Putamen (tissue), 1 donor: ENCODE measurements around the gene ABCD3.
"Not testable (repeated sequence)": the region's sequence is repeated elsewhere in the genome, so short reads cannot be mapped to it uniquely, and the experiment has no call there.

Experiments
- DNase-seq: peaks from one replicate; pipeline ENCODE4 v3.0.0-alpha.2; 2016; ENCODE audit warnings: low spot score

Gene ABCD3

DNA sequence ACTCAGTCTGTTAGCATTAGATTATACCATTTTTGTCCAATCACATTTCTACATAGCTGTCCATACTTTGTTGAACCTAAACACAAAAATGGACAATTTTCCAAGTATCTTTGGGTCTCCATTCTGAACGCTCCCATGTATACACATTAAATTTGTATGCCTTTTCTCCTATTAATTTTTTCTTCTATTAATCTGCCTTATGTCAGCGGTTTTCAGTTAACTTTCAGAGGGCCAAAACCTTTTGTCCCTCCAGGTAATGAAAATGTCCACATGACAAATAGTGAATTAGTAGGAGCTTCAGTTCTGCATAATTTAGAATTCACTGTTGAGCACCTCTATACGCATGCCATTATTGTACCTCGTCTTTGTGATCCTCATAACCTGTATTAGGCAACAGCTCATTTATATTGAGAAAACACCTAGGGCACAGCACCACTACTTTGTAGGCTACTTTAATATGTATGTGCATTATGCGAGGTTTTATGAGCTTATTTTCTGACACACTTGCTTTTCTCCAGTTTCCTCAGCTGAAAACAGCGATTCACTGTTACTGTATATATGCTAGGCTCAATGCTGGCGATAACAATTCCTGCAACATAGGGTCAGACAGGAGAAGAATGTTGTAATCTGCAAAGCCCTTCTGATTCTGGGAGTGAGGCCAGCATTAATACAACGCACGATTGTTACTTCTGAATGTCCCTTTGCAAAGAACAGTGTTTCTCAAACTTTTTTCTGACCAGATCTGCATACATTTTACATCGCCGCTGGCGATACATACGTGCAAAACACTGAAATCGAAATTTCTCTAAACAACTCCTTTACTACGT, 1.1 kb upstream of the ABCD3 start:
- peak; percentile 92 for DNase-seq

GRCh38 chr1:94417728-94417977, 536 bp upstream of the ABCD3 start:
- DNase-seq, result no peak

DNA sequence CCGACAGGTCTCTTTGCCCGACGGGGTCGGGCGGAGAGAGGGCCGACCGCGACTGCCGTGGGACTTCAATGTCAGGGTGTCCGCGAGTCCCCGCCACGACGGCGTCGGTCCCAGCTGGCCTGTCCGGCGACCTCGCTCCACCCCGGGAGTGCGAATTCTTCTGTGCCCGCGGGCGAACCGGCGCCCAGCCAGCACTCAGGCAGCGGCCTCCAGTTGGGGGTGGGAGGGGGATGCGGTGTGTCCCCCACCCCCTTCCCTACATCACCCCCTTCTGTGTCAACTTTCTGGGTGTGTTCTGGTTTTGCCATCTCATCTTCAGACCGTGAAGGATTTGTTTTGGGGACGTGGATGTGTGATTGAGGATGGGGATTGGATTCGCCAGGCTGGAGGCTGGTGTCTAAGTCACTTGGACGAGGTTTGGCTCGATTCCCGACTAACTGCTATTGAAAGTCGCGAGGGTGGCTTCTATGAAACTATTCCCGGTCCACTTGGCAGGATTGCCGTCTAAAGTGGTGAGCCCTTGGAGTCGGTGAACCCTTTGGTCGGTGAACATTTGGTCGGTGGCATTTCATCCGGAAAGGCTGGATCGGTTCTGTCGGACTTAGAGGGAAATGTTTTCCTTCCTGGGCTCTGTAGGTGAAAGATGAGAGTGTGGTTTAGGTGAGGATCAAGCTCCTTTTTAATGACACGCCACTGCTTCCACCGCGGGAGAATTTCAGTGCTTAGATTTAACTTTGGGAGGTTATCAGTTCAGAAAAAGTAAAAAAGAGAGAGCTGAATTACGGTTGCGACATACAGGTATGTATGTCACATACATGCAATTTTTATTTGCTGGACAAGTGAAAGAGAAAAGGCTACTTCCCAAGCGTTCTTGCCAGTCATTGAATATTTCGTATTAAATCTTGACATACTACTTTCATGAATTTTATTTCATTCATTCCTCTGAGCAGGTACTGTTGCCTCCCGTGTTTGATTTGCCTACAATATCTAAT, 771 bp downstream of the ABCD3 start:
- DNase-seq, result peak; percentile 39

DNA sequence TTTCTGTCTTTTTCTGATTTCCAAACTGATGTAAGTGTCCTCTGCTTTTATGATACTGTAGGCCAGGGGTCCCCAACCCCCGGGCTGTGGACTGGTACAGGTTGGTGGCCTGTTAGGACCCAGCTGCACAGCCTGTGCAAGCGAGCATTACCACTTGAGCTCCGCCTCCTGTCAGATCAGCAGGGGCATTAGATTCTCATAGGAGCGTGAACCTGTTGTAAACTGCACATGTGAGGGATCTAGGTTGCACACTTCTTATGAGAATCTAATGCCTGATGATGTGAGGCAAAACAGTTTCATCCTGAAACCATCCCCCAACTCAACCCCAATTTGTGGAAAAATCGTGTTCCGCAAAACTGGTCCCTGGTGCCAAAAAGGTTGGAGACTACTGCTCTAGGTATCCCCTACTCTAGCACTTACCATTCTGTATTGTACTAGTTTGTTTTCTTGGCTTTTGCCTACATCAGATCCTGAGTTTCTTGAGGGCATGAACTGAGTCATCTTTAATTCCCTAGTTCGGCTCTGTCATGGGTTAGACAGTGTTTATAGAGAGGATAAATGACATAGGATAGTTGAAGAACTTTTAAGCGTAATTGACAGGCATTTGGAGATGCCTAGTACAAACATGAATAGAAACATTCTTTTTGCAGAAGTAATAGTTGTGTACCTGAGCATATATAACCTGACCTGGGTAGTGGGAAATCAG, 4.1 kb downstream of the ABCD3 start:
- DNase-seq, result no peak

- no peak for DNase-seq
Measured at GRCh38 chr1:94425821-94426484, 7.8 kb downstream of the ABCD3 start.

DNA sequence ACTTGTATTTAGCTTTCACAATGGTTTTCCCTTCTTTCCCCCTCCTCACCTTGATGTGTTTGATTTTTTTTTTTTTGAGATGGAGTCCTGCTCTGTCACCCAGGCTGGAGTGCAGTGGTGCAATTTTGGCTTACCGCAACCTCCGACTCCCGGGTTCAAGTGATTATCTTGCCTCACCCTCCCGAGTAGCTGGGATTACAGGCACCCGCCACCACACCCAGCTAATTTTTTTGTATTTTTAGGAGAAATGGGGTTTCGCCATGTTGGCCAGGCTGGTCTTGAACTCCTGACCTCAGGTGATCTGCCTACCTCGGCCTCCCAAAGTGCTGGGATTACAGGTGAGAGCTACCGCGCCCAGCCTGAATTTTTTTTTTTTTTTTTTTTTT, 8.3 kb downstream of the ABCD3 start:
- DNase-seq, result not testable (repeated sequence)

DNA sequence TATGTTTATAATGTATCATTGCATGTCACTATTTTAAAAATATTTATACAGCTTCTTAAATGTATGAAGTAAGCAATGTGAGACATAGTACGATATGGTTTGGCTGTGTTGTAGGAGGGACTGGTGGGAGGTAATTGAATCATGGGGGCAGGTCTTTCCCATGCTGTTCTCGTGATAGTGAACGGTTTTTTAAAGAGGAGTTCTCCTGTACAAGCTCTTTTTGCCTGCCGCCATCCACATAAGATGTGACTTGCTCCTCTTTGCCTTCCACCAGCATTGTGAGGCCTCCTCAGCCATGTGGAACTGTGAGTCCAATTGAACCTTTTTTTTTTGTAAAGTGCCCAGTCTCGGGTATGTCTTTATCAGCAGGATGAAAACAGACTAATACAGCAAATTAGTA, 10.3 kb downstream of the ABCD3 start:
- peak; percentile 29 for DNase-seq

DNA sequence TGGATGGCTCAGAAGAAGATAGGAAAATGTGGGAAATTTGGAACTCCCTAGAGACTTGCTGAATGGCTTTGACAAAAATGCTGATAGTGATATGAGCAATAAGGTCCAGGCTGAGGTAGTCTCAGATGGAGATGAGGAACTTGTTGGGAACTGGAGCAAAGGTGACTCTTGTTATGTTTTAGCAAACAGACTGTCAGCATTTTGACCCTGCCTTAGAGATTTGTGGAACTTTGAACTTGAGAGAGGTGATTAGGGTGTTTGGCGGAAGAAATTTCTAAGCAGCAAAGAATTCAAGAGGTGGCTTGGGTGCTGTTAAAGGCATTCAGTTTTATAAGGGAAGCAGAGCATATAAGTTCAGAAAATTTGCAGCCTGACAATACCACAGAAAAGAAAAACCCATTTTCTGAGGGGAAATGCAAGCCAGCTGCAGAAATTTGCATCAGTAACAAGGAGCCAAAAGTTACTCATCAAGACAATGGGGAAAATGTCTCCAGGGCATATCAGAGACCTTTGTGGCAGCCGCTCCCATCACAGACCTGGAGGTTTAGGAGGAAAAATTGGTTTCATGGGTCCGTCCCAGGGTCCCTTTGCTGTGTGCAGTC, 10.8 kb downstream of the ABCD3 start:
- DNase-seq, result not testable (repeated sequence)

DNA sequence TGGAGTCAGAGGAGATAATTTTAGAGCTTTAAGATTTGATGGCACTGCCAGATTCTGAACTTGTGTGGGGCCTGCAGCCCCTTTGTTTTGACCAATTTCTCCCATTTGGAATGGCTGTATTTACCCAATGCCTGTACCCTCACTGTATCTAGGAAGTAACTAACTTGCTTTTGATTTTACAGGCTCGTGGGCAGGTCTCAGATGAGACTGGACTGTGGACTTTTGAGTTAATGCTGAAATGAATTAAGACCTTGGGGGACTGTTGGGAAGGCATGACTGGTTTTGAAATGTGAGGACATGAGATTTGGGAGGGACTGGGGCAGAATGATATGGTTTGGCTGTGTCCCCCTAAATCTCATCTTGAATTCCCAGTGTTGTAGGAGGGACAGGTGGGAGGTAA, 11.9 kb downstream of the ABCD3 start:
- DNase-seq, result not testable (repeated sequence)

DNA sequence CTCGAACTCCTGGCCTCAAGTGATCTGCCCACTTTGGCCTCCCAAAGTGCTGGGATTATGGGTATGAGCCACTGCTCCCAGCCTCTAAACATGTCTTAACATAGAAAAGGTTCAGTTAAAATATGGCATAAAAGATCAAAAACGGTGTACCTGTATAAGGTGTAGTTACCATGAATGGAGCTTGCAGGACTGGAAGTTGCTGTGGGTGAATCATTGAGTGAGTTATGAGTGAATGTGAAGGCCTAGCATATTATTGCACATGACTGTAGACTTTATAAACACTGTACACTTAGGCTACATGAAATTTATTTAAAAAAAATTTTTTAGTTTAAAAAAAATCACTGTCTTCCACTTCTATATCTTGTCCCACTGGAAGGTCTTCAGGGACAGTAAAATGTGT, 15.7 kb downstream of the ABCD3 start:
- DNase-seq, result no peak

- no peak for DNase-seq
Measured at GRCh38 chr1:94434365-94435045, 16.3 kb downstream of the ABCD3 start.

- DNase-seq, result no peak
Measured at GRCh38 chr1:94438692-94439276, 20.6 kb downstream of the ABCD3 start.

- DNase-seq, result no peak
Measured at GRCh38 chr1:94440088-94440487, 21.9 kb downstream of the ABCD3 start.

DNA sequence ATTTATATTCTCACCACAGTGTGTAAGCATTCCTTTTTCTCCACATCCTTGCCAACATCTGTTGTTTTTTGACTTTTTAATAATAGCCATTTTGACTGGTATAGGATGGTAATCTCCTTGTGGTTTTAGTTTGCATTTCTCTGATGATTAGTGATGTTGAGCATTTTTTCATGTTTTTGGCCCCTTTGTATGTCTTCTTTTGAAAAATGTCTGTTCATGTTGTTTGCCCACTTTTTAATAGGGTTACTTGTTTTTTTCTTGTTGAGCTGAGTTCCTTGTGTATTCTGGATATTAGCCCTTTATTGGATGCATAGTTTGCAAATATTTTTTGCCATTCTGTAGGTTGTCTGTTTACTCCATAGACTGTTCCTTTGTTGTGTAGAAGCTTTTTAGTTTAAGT, 24.9 kb downstream of the ABCD3 start:
- DNase-seq, result not testable (repeated sequence)

DNA sequence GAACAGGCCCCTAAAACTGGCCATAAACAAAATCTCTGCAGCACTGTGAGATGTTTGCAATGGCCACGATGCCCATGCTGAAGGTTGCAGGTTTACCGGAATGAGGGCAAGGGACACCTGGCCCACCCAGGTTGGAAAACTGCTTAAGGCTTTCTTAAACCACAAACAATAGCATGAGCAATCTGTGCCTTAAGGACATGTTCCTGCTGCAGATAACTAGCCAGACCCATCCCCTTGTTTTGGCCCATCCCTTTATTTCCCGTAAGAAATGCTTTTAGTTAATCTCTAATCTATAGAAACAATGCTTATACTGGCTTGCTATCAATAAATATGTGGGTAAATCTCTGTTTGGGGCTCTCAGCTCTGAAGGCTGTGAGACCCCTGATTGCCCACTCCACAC, 26.6 kb downstream of the ABCD3 start:
- not testable (repeated sequence) for DNase-seq

GRCh38 chr1:94445733-94446132, 27.5 kb downstream of the ABCD3 start:
- DNase-seq, result not testable (repeated sequence)

DNA sequence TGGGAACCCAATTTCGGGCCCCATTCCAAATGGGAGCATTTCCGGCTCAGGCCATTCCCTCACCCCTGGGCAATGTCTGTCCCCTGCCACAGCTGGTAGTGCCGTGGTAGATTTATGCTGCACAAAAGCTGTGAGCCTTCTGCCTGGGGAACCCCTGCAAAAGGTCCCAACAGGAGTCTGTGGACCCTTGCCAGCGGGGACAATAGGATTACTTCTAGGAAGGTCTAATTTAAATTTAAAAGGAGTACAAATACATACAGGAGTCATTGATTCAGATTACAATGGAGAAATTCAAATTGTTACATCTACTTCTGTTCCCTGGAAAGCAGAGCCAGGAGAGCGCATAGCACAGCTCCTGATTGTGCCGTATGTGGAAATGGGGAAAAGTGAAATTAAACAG, 28.0 kb downstream of the ABCD3 start:
- not testable (repeated sequence) for DNase-seq

DNA sequence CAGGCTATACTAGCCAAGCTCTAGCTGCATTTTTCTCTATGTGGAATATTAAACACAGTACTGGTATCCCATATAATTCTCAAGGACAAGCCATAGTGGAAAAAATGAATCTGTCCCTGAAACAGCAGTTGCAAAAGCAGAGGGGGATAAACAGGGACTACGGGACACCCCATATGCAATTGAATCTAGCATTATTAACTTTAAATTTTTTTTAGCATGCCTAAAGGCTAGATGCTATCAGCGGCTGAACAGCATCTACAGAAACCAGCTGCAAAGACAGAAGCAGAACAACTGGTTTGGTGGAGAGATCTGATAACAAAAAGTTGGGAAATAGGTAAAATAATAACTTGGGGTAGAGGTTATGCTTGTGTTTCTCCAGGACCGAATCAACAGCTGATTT, 30.6 kb downstream of the ABCD3 start:
- DNase-seq, result not testable (repeated sequence)

DNA sequence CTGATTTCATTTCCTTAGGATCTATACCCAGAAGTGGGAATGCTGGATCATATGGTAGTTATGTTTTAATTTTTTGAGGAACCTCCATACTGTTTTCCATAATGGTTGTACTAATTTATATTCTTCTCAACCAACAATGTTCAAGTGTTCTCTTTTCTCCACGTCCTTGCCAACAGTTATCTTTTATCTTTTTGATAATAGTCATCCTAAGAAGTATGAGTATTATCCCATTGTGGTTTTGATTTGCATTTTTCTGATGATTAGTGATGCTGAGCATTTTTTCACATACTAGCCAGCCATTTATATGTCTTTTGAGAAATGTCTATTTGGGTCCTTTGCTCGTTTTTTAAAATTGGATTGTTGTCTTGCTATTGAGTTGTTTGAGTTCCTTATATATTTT, 38.5 kb downstream of the ABCD3 start:
- DNase-seq, result no peak

DNA sequence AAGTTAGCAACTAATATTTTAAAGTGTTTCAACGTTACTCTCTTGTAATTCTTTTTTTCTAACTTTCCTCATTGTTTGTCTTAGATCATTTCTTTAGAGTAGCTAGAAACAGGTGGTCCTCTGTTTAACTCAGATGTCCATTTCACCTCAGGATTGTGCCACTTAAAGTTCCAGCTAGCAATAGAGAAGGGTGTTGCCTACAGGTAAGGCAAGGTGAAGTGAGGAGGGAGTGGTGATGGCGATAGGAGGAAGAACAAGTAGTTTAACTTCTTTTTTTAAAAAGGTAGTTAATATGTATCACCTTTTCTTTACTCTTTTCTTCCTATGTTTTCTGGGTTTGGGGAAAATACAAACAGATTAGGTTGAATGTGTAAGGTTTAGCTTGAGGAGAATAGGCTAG, 44.4 kb downstream of the ABCD3 start:
- DNase-seq, result no peak
